PFSK-1 (cell line): ENCODE measurements around the gene SLC6A6.

Experiments used
- FOXP2 ChIP-seq: optimal IDR thresholded peaks from 2 replicates; pipeline ENCODE3; 2011; ENCODE audit warnings: borderline replicate concordance, control low read depth, inconsistent platforms; ENCODE audit not compliant: insufficient read depth; ENCODE audit errors: extremely low read length, extremely low read depth
- POLR2AphosphoS5 ChIP-seq: IDR thresholded peaks from 2 replicates; pipeline ENCODE4 v1.6.1; 2012; ENCODE audit warnings: low read depth, mild to moderate bottlenecking, control low read depth, low read length, moderate library complexity
- SIN3A ChIP-seq: IDR thresholded peaks from 2 replicates; pipeline ENCODE4 v1.6.1; 2012; ENCODE audit warnings: mild to moderate bottlenecking, low read length, moderate library complexity, borderline replicate concordance; ENCODE audit not compliant: insufficient read depth
- TAF1 ChIP-seq: IDR thresholded peaks from 2 replicates; pipeline ENCODE4 v1.6.1; 2012; ENCODE audit warnings: low read length, control low read depth, borderline replicate concordance; ENCODE audit not compliant: insufficient read depth
- TF ChIP-seq, protein P1 (sequence below), 2 experiments: IDR thresholded peaks; 2 replicates each; pipeline versions ENCODE4 v1.6.1 to v1.8.0; 2011 to 2012; ENCODE audit warnings: low read depth in 2 of 2, low read length in 2 of 2, control low read depth in 1 of 2, inconsistent platforms in 1 of 2, mild to moderate bottlenecking in 1 of 2, moderate library complexity in 1 of 2; ENCODE audit not compliant: insufficient read depth in 1 of 2

The SLC6A6 gene

DNA sequence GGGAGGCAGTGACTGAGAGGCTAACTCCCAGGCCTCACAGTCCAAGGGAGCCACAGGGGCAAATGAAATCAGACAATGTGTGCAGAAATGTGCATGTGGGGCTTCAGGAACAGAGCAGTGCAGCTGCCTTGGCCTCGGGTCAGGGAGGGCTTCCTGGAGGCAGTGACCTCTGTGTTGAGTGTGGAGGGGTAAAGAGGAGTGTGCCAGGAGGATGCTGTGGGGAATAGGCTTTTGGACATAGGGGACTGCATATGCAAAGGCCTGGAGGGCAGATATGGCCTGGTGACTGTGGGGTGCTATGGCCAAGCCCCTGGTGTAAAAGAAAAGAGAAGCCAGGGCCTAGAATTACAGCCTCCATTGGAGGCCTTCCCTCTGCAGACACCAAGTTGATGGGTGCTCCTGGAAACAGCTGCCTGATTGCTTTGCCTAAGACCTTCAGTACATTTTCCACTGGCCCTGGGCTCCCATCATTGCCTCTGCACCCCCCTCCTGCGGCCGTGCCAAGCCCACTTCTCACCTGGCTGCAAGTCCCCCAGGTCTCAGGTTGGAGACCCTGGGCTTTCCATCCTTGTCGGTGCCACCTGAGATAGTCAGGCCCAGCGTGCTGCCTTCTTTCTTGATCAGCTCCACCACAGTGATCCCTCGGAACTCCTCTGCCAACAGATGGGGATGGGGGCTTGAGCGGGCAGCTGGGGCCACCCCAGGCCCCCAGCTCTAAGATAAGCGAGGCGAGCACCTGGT lies 122.7 kb downstream of the SLC6A6 start:
- no peak for TF ChIP-seq TAF1
- TF ChIP-seq SIN3A, result no peak
- TF ChIP-seq, protein P1, sequence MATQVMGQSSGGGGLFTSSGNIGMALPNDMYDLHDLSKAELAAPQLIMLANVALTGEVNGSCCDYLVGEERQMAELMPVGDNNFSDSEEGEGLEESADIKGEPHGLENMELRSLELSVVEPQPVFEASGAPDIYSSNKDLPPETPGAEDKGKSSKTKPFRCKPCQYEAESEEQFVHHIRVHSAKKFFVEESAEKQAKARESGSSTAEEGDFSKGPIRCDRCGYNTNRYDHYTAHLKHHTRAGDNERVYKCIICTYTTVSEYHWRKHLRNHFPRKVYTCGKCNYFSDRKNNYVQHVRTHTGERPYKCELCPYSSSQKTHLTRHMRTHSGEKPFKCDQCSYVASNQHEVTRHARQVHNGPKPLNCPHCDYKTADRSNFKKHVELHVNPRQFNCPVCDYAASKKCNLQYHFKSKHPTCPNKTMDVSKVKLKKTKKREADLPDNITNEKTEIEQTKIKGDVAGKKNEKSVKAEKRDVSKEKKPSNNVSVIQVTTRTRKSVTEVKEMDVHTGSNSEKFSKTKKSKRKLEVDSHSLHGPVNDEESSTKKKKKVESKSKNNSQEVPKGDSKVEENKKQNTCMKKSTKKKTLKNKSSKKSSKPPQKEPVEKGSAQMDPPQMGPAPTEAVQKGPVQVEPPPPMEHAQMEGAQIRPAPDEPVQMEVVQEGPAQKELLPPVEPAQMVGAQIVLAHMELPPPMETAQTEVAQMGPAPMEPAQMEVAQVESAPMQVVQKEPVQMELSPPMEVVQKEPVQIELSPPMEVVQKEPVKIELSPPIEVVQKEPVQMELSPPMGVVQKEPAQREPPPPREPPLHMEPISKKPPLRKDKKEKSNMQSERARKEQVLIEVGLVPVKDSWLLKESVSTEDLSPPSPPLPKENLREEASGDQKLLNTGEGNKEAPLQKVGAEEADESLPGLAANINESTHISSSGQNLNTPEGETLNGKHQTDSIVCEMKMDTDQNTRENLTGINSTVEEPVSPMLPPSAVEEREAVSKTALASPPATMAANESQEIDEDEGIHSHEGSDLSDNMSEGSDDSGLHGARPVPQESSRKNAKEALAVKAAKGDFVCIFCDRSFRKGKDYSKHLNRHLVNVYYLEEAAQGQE (IDR thresholded peaks at IDR 0.05; ENCODE audit: insufficient read depth in 1 of 2, low read depth in 2 of 2, low read length in 2 of 2), result no peak
- no peak for TF ChIP-seq FOXP2
- TF ChIP-seq POLR2AphosphoS5, result no peak

DNA sequence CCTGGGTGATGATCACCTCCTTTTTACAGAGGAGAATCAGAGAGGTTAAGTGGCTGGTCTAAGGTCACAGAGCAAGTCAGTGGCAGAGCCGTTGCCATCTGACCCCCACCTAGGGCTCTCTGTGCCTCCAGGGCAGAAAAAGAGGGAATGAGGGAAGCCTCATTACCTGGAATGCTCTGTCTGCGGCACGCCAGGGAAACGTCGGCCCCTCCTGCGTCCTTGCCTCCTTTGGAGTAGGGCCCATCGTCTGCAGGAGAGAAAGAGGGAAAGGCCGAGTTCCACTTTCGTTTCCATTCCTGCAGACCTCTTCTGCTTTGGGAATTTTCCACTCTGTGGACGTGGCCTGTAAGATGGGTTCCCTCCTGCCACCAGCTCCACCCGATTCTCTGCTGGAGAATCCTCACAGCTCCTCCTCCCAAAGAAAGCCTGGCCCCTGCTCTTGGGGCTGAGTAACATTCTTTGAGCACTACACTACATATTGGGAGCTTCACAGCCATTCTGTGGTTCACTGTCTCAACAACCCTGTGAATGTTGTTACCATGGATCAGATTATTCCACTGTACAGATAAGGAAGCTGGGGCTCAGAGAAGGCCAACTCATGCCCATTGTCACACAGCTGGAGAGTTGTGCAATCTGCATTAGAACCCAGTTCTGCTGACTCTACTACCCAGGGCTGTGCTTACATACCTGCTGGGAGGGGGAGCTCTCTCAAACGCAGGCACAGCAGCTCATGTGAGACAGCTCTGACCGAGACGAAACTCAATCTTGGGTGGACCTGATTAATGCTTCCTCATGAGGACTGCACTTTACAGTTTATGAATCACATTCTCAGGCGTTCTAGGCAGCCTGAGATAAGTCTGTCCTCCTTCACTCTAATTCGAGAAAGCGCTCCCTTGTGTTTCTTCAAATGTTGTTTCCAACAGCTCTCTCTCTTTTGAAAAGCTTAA lies 123.6 kb downstream of the SLC6A6 start:
- TF ChIP-seq, protein P1 (IDR thresholded peaks at IDR 0.05; ENCODE audit: insufficient read depth in 1 of 2, low read depth in 2 of 2, low read length in 2 of 2), result no peak
- TF ChIP-seq FOXP2 (no peak), TAF1 (no peak), POLR2AphosphoS5 (no peak), SIN3A (no peak)

DNA sequence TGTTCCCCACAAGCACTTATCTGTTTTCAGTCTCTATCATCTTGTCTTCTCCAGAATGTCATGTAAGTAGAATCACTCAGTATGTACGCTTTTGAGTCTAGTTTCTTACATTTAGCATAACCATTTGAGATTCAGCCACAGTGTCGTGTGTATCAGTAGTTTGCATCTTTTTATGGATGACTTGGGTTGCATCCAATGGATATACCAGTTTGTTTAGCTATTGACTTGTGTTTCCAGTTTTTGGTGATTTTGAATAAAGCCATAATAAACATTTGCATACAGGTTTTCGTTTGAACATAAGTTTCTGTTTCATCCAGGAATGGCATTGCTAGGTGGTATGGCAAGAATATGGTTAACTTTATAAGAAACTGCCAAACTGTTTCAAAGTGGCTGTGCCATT lies 125.7 kb downstream of the SLC6A6 start:
- no peak for TF ChIP-seq FOXP2
- no peak for TF ChIP-seq POLR2AphosphoS5
- TF ChIP-seq, protein P1 (IDR thresholded peaks at IDR 0.05; ENCODE audit: insufficient read depth in 1 of 2, low read depth in 2 of 2, low read length in 2 of 2), result no peak
- no peak for TF ChIP-seq TAF1
- TF ChIP-seq SIN3A, result no peak

DNA sequence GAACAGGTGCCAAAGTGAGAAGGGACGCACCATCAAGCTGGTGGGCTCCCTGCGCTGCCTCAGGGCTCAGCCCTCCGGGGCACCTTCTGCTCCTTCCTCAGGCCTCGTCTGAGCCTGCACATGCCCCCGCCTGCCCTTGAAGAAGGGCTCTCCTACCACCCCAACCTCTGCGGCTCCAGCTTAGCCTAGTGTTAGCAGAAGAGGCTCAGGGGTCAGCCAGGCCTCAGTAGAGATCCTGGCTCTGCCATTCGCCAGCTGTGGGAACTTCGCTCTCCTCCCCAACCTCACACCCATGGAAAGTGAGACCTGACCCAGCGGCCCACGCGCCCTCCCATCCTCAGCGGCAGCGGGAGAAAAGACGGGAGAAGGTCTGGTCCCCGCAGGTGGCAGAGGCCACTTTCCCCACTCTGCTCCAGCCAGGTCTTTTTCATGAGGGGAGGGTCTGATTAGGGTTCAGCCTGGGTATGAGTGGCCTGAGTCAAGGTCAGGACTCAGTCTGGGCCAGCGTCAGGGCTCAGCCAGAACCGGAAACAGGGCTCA lies 129.5 kb downstream of the SLC6A6 start:
- TF ChIP-seq, protein P1 (IDR thresholded peaks at IDR 0.05; ENCODE audit: insufficient read depth in 1 of 2, low read depth in 2 of 2, low read length in 2 of 2), result no peak
- TF ChIP-seq FOXP2, result no peak
- no peak for TF ChIP-seq SIN3A
- TF ChIP-seq TAF1, result no peak
- TF ChIP-seq POLR2AphosphoS5, result no peak
